ENCODE results near the gene HS2ST1. TPM values are rescaled to one million over a fixed set of nuclear protein-coding genes. Genes with fewer than 3 reads are reported as not detected.
"Not testable (repeated sequence)": the region's sequence is repeated elsewhere in the genome, so short reads cannot be mapped to it uniquely, and the experiment has no call there.

HS2ST1 gene
- 11.8 TPM for total RNA-seq

- no peak for ATAC-seq
These were observed at the start of gene HS2ST1 for GRCh38 chr1:86914601-86914997. Gene HS2ST1 (plus strand): TSS chr1:86914635.

- ATAC-seq: no peak
These were observed 48.3 kb upstream of the HS2ST1 start for GRCh38 chr1:86865973-86866637.

GRCh38 chr1:86866665-86867064 lies 47.8 kb upstream of the HS2ST1 start:
- no peak for ATAC-seq

- ATAC-seq: not testable (repeated sequence)
These were observed 47.2 kb upstream of the HS2ST1 start for GRCh38 chr1:86867278-86867677.

GRCh38 chr1:86868477-86868876 lies 46.0 kb upstream of the HS2ST1 start:
- ATAC-seq: no peak

- ATAC-seq: no peak
These were observed 43.4 kb upstream of the HS2ST1 start for GRCh38 chr1:86871001-86871400.

- ATAC-seq: no peak
These were observed 42.3 kb upstream of the HS2ST1 start for GRCh38 chr1:86872086-86872485.

- no peak for ATAC-seq
These were observed 38.7 kb upstream of the HS2ST1 start for GRCh38 chr1:86875722-86876121.

- no peak for ATAC-seq
These were observed 26.8 kb upstream of the HS2ST1 start for GRCh38 chr1:86887479-86888162.

GRCh38 chr1:86888327-86888726 lies 26.1 kb upstream of the HS2ST1 start:
- no peak for ATAC-seq

- not testable (repeated sequence) for ATAC-seq
These were observed 15.0 kb upstream of the HS2ST1 start for GRCh38 chr1:86899401-86899800.

- no peak for ATAC-seq
These were observed 8.6 kb upstream of the HS2ST1 start for GRCh38 chr1:86905875-86906274.

- ATAC-seq: no peak
These were observed 8.0 kb upstream of the HS2ST1 start for GRCh38 chr1:86906419-86906818.

GRCh38 chr1:86912281-86912900 lies 2.0 kb upstream of the HS2ST1 start:
- ATAC-seq: no peak

GRCh38 chr1:86913399-86913895 lies 988 bp upstream of the HS2ST1 start:
- no peak for ATAC-seq

- peak; percentile 100 for ATAC-seq
These were observed 387 bp upstream of the HS2ST1 start, which contains the start of gene SELENOF for GRCh38 chr1:86913896-86914600. Gene SELENOF (minus strand): TSS chr1:86914126. CDS start chr1:86914111, 15 bp downstream.

- peak; percentile 20 for ATAC-seq
These were observed 732 bp downstream of the HS2ST1 start for GRCh38 chr1:86914998-86915736.

GRCh38 chr1:86915737-86916235 lies 1.4 kb downstream of the HS2ST1 start:
- ATAC-seq: no peak

GRCh38 chr1:86916752-86917151 lies 2.3 kb downstream of the HS2ST1 start:
- ATAC-seq: no peak

GRCh38 chr1:86922445-86922844 lies 8.0 kb downstream of the HS2ST1 start:
- no peak for ATAC-seq

GRCh38 chr1:86924324-86924960 lies 10.0 kb downstream of the HS2ST1 start:
- no peak for ATAC-seq

Data from esophagus mucosa (tissue), 1 donor.